Gastroesophageal sphincter (tissue), 3 donors: ENCODE data around the gene PGM2L1.

Experiments
- POLR2A ChIP-seq, 2 donors: fragments of 450-650 bp; IDR thresholded peaks; one replicate each; pipeline ENCODE4 v1.6.1; 2017; ENCODE audit warnings: antibody characterized with exemption in 2 of 2, mild to moderate bottlenecking in 2 of 2, moderate library complexity in 1 of 2
- TF ChIP-seq, protein P1 (sequence below), 4 experiments: fragments of 200-600 bp in 2 of 4; fragments of 450-650 bp in 2 of 4; sonication (generic) in 1 of 4; IDR thresholded peaks; one replicate each; pipeline ENCODE4 v1.5.1; 2017 to 2019; ENCODE audit warnings: antibody characterized with exemption in 4 of 4, mild to moderate bottlenecking in 2 of 4, moderate library complexity in 2 of 4

DNA sequence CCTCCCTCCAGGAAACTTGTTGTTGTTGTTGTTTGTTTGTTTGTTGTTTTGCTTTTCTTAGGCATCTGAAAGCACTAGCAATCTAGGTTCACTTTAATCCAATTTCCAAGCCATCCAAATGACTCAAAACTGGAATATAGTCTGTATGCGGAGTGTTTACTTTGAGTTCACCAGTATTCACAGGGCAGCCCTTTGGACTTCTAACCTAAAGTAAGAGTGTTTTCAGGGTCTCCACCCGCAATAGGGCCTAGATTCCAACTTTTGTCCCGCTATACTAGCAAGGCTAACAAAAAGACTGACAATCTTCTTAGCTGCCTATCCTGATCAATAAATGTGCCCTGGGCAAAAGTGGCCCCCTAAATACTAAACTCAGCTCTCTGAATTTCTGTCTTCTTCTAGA is 13.6 kb downstream of the PGM2L1 start:
- TF ChIP-seq, protein P1, sequence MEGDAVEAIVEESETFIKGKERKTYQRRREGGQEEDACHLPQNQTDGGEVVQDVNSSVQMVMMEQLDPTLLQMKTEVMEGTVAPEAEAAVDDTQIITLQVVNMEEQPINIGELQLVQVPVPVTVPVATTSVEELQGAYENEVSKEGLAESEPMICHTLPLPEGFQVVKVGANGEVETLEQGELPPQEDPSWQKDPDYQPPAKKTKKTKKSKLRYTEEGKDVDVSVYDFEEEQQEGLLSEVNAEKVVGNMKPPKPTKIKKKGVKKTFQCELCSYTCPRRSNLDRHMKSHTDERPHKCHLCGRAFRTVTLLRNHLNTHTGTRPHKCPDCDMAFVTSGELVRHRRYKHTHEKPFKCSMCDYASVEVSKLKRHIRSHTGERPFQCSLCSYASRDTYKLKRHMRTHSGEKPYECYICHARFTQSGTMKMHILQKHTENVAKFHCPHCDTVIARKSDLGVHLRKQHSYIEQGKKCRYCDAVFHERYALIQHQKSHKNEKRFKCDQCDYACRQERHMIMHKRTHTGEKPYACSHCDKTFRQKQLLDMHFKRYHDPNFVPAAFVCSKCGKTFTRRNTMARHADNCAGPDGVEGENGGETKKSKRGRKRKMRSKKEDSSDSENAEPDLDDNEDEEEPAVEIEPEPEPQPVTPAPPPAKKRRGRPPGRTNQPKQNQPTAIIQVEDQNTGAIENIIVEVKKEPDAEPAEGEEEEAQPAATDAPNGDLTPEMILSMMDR (IDR thresholded peaks at IDR 0.05), result no peak
- TF ChIP-seq POLR2A (IDR thresholded peaks at IDR 0.05), result no peak
